Activated CD8-positive, alpha-beta memory T cell treated with anti-CD3 and anti-CD28 coated beads, Interleukin-2, amount 10 ng/mL, durations not matched to agents 7 days and 5 days (primary cell): ENCODE results near the gene CASKIN2. TPM values are rescaled to one million over a fixed set of nuclear protein-coding genes. Genes with fewer than 3 reads are reported as not detected.

Source experiments
- ATAC-seq: fragments of 150-1000 bp; cut with Tn5 transposase; one replicate; pipeline ENCODE4 v1.10.0; 2021; ENCODE audit warnings: moderate library complexity
- CTCF ChIA-PET: fragments of 350-600 bp; sonication (Branson Sonifier 250); formaldehyde crosslinking; loops from one replicate; lab custom pipeline; 2021; ENCODE audit warnings: antibody characterized with exemption; lab: Charles Lee
- DNase-seq: peaks from one replicate; pipeline ENCODE4 v3.0.0-alpha.2; 2020
- H3K27ac Mint-ChIP-seq: one replicate; pipeline ENCODE4 v1.8.0; 2021; ENCODE audit warnings: mild to moderate bottlenecking, mixed read lengths
- H3K27me3 Mint-ChIP-seq: one replicate; pipeline ENCODE4 v1.8.0; 2021; ENCODE audit warnings: mixed read lengths
- H3K36me3 Mint-ChIP-seq: one replicate; pipeline ENCODE4 v1.8.0; 2021; ENCODE audit warnings: mild to moderate bottlenecking, mixed read lengths
- H3K4me1 Mint-ChIP-seq: one replicate; pipeline ENCODE4 v1.8.0; 2021; ENCODE audit warnings: mixed read lengths
- H3K4me3 Mint-ChIP-seq: one replicate; pipeline ENCODE4 v1.8.0; 2021; ENCODE audit warnings: mild to moderate bottlenecking, moderate library complexity, mixed read lengths
- H3K9me3 Mint-ChIP-seq: one replicate; pipeline ENCODE4 v1.8.0; 2022; ENCODE audit warnings: low read depth, mixed read lengths
- total RNA-seq, 2 experiments: library from RNA; stranded (reverse); gene quantifications; one replicate each; pipeline ENCODE4 v1.2.3, GENCODE V29; 2021

CASKIN2 gene
- total RNA-seq, 2 experiments from 2014 or later = 2.3 to 4.5 TPM

GRCh38 chr17:75493476-75494129 lies 21.7 kb downstream of the CASKIN2 start:
- no peak overlapping the region for H3K27ac Mint-ChIP-seq
- H3K4me3 Mint-ChIP-seq = no peak overlapping the region
- CTCF ChIA-PET = no interaction called here
- ATAC-seq (no peak), DNase-seq (no peak)
- H3K36me3 Mint-ChIP-seq = peaks cover 1% of the 10 kb centered on the region
- H3K4me1 Mint-ChIP-seq = peaks cover 4% of the 10 kb centered on the region
- H3K9me3 Mint-ChIP-seq = no peaks in the 10 kb centered on the region
- no peaks in the 10 kb centered on the region for H3K27me3 Mint-ChIP-seq

DNA sequence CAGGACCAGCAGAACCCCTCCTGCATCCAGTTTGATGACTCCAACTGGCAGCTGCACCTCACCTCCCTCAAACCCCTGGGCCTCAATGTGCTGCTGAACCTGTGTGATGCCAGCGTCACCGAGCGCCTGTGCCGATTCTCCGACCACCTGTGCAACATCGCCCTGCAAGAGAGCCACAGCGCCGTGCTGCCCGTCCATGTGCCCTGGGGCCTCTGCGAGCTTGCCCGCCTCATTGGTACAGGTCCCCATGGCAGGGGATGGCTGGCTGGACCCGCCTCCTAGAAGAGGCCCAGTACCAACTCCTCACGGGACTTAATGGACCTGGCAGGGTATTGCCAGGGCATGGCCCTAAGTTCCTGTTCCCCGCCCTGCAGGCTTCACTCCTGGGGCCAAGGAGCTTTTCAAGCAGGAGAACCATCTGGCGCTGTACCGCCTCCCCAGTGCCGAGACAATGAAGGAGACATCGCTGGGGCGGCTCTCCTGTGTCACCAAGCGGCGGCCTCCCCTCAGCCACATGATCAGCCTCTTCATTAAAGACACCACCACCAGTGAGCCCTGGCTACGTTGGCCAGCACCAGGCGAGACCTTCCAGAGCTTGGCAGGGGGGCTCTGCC lies 22.7 kb downstream of the CASKIN2 start:
- peaks cover 9% of the 10 kb centered on the region for H3K4me1 Mint-ChIP-seq
- no peaks in the 10 kb centered on the region for H3K27me3 Mint-ChIP-seq
- CTCF ChIA-PET = interaction anchor here (1.7 kb wide), 1 partner anchor 64 kb away, joined by 3 read pairs; no protein-coding TSS in a partner anchor
- no peaks in the 10 kb centered on the region for H3K9me3 Mint-ChIP-seq
- ATAC-seq = no peak
- DNase-seq = no peak
- peaks cover 1% of the 10 kb centered on the region for H3K36me3 Mint-ChIP-seq
- no peak overlapping the region for H3K27ac Mint-ChIP-seq
- no peak overlapping the region for H3K4me3 Mint-ChIP-seq

DNA sequence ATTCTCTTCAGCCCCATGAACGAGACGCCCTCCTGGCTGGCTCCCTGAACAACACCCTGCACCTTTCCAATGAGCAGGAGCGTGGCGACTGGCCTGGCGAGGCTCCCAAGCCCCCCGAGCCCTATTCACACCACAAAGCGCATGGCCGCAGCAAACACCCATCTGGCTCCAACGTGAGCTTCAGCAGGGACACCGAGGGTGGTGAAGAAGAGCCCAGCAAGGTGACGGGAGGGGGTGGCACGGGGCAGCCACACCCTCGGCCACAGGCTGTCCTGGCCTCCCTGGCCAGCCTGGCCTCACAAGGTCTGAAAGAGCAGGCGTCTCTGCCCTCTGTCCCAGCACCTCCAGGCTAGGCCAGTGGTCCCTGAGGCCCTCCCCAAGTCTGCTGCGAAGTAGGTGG lies 23.7 kb downstream of the CASKIN2 start:
- Mint-ChIP-seq H3K27me3 (no peaks in the 10 kb centered on the region), H3K4me1 (peaks cover 18% of the 10 kb centered on the region), H3K4me3 (no peak overlapping the region), H3K36me3 (peaks cover 3% of the 10 kb centered on the region), H3K9me3 (no peaks in the 10 kb centered on the region), H3K27ac (no peak overlapping the region)
- CTCF ChIA-PET = interaction anchor here (1.7 kb wide), 1 partner anchor 63 kb away, joined by 3 read pairs; no protein-coding TSS in a partner anchor
- DNase-seq (no peak), ATAC-seq (no peak)

DNA sequence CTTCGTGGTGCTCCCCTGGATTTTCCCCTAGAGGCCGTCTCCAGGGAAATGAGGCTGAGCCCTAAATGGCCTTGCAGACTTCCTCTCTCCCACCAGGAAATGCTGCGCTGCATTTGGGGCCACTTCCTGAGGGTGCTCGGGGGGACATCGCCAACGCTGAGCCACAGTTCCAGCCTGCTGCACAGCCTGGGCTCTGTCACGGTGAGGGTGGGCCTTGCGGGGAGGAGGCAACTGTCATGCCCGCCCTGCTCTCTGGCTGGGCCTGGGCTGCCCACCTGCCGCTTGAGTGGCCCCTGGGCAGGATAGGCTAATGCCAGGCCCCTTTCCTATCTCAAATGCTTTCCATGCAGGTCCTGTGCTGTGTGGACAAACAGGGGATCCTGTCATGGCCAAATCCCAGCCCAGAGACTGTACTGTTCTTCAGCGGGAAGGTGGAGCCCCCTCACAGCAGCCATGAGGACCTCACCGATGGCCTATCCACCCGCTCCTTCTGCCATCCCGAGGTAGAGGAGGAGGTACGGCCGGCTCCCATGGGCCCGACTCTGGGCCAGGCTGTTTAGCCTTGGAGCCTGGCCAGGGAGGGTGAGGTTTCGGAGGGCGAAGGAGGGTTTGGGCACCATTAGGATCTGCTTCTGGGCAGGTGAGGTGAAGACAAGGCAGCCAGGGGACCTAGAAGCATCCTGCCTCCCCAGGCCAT lies 24.2 kb downstream of the CASKIN2 start:
- H3K9me3 Mint-ChIP-seq = no peaks in the 10 kb centered on the region
- no peak for ATAC-seq
- H3K36me3 Mint-ChIP-seq = peaks cover 3% of the 10 kb centered on the region
- peaks cover 23% of the 10 kb centered on the region for H3K4me1 Mint-ChIP-seq
- H3K27me3 Mint-ChIP-seq = no peaks in the 10 kb centered on the region
- no peak overlapping the region for H3K4me3 Mint-ChIP-seq
- DNase-seq = no peak
- H3K27ac Mint-ChIP-seq = peak overlapping the region; percentile 28
- CTCF ChIA-PET = no interaction called here

DNA sequence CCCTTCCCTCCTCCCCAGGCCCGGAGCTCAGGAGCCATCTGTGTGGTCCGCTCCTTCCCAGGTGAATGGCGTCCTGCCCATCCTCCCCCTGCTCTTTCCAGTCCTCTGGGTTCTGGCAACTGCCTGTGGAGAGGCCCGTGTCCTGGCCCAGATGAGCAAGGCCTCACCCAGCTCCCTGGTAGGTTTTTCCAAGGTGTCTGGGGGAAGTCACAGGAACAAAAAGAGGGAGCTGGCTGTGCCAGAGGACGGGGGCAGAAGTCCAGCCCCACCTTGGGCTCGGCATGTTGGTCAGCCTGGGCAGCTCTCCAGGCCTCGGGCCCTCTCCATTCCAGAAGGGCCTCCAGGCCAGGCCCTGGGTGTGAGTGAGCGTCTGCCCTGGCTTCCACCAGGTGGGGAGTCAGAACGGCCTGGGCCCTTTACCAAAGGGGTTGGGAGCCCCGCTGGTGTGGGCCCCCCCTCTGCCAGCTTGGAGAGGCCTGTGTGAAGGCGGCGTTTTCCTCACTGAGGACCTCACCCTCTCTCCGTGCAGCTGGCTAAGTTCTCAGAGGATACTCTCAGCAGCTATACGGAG lies 25.1 kb downstream of the CASKIN2 start:
- DNase-seq = no peak
- CTCF ChIA-PET = interaction anchor here (1.0 kb wide), 1 partner anchor 143 kb away, joined by 3 read pairs; the partner anchor contains the start of gene SMIM5
- H3K36me3 Mint-ChIP-seq = peaks cover 3% of the 10 kb centered on the region
- no peak for ATAC-seq
- H3K9me3 Mint-ChIP-seq = no peaks in the 10 kb centered on the region
- H3K27me3 Mint-ChIP-seq = no peaks in the 10 kb centered on the region
- no peak overlapping the region for H3K27ac Mint-ChIP-seq
- peaks cover 23% of the 10 kb centered on the region for H3K4me1 Mint-ChIP-seq
- no peak overlapping the region for H3K4me3 Mint-ChIP-seq

- Mint-ChIP-seq H3K9me3 (no peaks in the 10 kb centered on the region), H3K4me3 (no peak overlapping the region), H3K36me3 (peaks cover 3% of the 10 kb centered on the region), H3K27ac (no peak overlapping the region), H3K4me1 (peaks cover 23% of the 10 kb centered on the region), H3K27me3 (no peaks in the 10 kb centered on the region)
- ATAC-seq (no peak), DNase-seq (no peak)
- CTCF ChIA-PET = interaction anchor here (1.0 kb wide), 1 partner anchor 143 kb away, joined by 3 read pairs; the partner anchor contains the start of gene SMIM5
Observed at GRCh38 chr17:75489511-75489955, 25.8 kb downstream of the CASKIN2 start.

- ATAC-seq = no peak
- Mint-ChIP-seq H3K27me3 (no peaks in the 10 kb centered on the region), H3K36me3 (peaks cover 3% of the 10 kb centered on the region), H3K4me3 (no peak overlapping the region), H3K9me3 (no peaks in the 10 kb centered on the region), H3K27ac (peak overlapping the region; percentile 95), H3K4me1 (peaks cover 23% of the 10 kb centered on the region)
- no peak for DNase-seq
- CTCF ChIA-PET = interaction anchor here (0.7 kb wide), 1 partner anchor 66 kb away, joined by 4 read pairs; no protein-coding TSS in a partner anchor
Observed at GRCh38 chr17:75488693-75489510, 26.4 kb downstream of the CASKIN2 start.

GRCh38 chr17:75487351-75488070 lies 27.8 kb downstream of the CASKIN2 start:
- peaks cover 23% of the 10 kb centered on the region for H3K4me1 Mint-ChIP-seq
- CTCF ChIA-PET = interaction anchor here (1.1 to 2.2 kb wide), 8 partner anchors 25 to 262 kb away, joined by 3 to 10 read pairs (median 6); partner anchors contain the start of genes TMEM94 and TSEN54
- peaks cover 3% of the 10 kb centered on the region for H3K36me3 Mint-ChIP-seq
- DNase-seq (peak; percentile 84), ATAC-seq (peak; percentile 90)
- H3K27ac Mint-ChIP-seq = peak overlapping the region; percentile 95
- H3K9me3 Mint-ChIP-seq = no peaks in the 10 kb centered on the region
- H3K27me3 Mint-ChIP-seq = no peaks in the 10 kb centered on the region
- H3K4me3 Mint-ChIP-seq = peak overlapping the region; percentile 50

GRCh38 chr17:75486951-75487350 lies 28.4 kb downstream of the CASKIN2 start:
- Mint-ChIP-seq H3K4me3 (no peak overlapping the region), H3K4me1 (peaks cover 23% of the 10 kb centered on the region), H3K27ac (peak overlapping the region; percentile 95), H3K9me3 (no peaks in the 10 kb centered on the region), H3K36me3 (peaks cover 3% of the 10 kb centered on the region), H3K27me3 (no peaks in the 10 kb centered on the region)
- DNase-seq (no peak), ATAC-seq (no peak)
- CTCF ChIA-PET = interaction anchor here (1.1 to 2.2 kb wide), 7 partner anchors 25 to 146 kb away, joined by 3 to 10 read pairs (median 6); partner anchors contain the start of genes TMEM94 and TSEN54

DNA sequence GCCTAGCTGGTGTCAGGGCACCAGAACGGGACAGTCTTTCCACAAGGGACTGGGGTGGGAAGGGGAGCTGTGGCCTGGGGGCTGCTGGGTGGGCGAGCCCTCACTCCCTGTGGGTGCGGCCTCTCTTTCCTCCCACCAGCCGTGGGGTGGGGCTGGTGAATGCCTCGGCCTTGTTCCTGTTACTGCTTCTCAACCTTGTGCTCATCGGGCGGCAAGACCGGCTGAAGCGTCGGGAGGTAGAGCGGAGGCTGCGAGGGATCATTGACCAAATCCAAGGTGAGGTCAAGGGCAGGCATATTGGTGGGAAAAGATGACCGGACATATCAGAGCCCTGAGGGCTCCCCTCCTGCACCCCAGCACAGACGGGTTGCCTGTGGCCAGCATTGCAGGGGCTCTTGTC lies 29.2 kb downstream of the CASKIN2 start:
- H3K36me3 Mint-ChIP-seq = peaks cover 3% of the 10 kb centered on the region
- CTCF ChIA-PET = interaction anchor here (2.2 kb wide), 2 partner anchors 30 to 51 kb away, joined by 6 to 7 read pairs; partner anchors contain the start of gene TMEM94
- H3K27me3 Mint-ChIP-seq = no peaks in the 10 kb centered on the region
- ATAC-seq (no peak), DNase-seq (no peak)
- peaks cover 23% of the 10 kb centered on the region for H3K4me1 Mint-ChIP-seq
- peak overlapping the region; percentile 95 for H3K27ac Mint-ChIP-seq
- H3K4me3 Mint-ChIP-seq = no peak overlapping the region
- H3K9me3 Mint-ChIP-seq = no peaks in the 10 kb centered on the region

DNA sequence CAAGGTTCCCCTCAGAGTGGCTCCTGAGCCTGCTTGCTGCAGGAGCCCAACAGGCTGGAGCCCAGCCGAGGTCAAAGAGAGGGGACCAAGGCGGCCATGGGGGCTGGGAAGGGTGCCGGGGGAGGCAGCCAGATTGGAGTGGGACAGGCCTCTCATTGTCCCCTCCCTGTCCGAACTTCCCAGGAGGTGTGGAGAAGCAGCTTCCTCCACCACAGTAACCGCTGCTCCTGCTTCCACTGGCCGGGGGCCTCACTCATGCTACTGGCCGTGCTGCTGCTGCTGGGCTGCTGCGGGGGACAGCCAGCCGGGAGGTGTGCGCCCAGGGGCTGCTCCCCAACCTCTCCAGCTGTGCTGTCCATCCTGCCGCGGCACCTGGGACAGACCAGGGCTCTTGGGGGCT lies 29.6 kb downstream of the CASKIN2 start:
- Mint-ChIP-seq H3K27ac (no peak overlapping the region), H3K4me1 (peaks cover 23% of the 10 kb centered on the region), H3K9me3 (no peaks in the 10 kb centered on the region), H3K4me3 (no peak overlapping the region), H3K27me3 (no peaks in the 10 kb centered on the region), H3K36me3 (peaks cover 3% of the 10 kb centered on the region)
- CTCF ChIA-PET = interaction anchor here (0.7 to 0.8 kb wide), 2 partner anchors 35 to 264 kb away, joined by 3 read pairs; no protein-coding TSS in a partner anchor
- DNase-seq (no peak), ATAC-seq (no peak)
